CD14-positive monocyte (primary cell): ENCODE measurements around the gene DPP8. TPM values are rescaled to one million over a fixed set of nuclear protein-coding genes. Genes with fewer than 3 reads are reported as not detected.

Experiments used
- DNase-seq, 3 donors: peaks; one replicate each; pipeline ENCODE4 v3.0.0-alpha.2; 2011 to 2022
- H2AFZ ChIP-seq: 2 replicates; pipeline ENCODE4 v1.6.0; 2012; ENCODE audit warnings: mild to moderate bottlenecking, low read depth, low read length, inconsistent platforms; ENCODE audit not compliant: insufficient read depth, poor library complexity, severe bottlenecking
- H3K27ac ChIP-seq, 2 donors: 1 replicate in 1 of 2; 2 replicates in 1 of 2; pipeline ENCODE4 v1.5.1; 2012 to 2013; ENCODE audit warnings: low read length in 2 of 2, control low read depth in 1 of 2, inconsistent platforms in 1 of 2, low read depth in 1 of 2, mild to moderate bottlenecking in 1 of 2
- H3K27me3 ChIP-seq, 2 donors: one replicate each; pipeline versions ENCODE4 v1.6.0 to v1.6.1; 2011 to 2013; ENCODE audit warnings: low read length in 2 of 2; ENCODE audit not compliant: control insufficient read depth in 2 of 2, insufficient read depth in 2 of 2
- H3K36me3 ChIP-seq, 2 donors: replicated peaks in 1 of 2; 1 replicate in 1 of 2; 2 replicates in 1 of 2; pipeline versions ENCODE4 v1.5.1 to v1.6.1; 2012 to 2013; ENCODE audit warnings: low read length in 2 of 2, control low read depth in 1 of 2, inconsistent platforms in 1 of 2, mild to moderate bottlenecking in 1 of 2; ENCODE audit not compliant: insufficient read depth in 2 of 2, control insufficient read depth in 1 of 2
- H3K4me1 ChIP-seq, 2 donors: 1 replicate in 1 of 2; 2 replicates in 1 of 2; pipeline versions ENCODE4 v1.5.1 to v1.6.1; 2012 to 2013; ENCODE audit warnings: low read length in 2 of 2, control low read depth in 1 of 2, inconsistent platforms in 1 of 2, mild to moderate bottlenecking in 1 of 2, moderate library complexity in 1 of 2; ENCODE audit not compliant: insufficient read depth in 2 of 2, control insufficient read depth in 1 of 2
- H3K4me2 ChIP-seq: replicated peaks from 2 replicates; pipeline ENCODE3; 2012; ENCODE audit warnings: low read length, moderate library complexity, mild to moderate bottlenecking; ENCODE audit not compliant: poor library complexity, severe bottlenecking; ENCODE audit errors: extremely low read depth
- H3K4me3 ChIP-seq, 3 experiments: fragments of 200-600 bp in 1 of 3; sonication (generic) in 1 of 3; replicated peaks in 1 of 3; 1 replicate in 2 of 3; 2 replicates in 1 of 3; pipeline ENCODE4 v1.5.1; 2011 to 2013; ENCODE audit warnings: low read length in 3 of 3, mild to moderate bottlenecking in 3 of 3, control low read depth in 2 of 3, low read depth in 2 of 3, inconsistent platforms in 1 of 3, moderate library complexity in 1 of 3
- H3K79me2 ChIP-seq: 2 replicates; pipeline ENCODE4 v1.6.0; 2012; ENCODE audit warnings: mild to moderate bottlenecking, control low read depth, inconsistent platforms, low read length, moderate library complexity; ENCODE audit not compliant: insufficient read depth
- H3K9ac ChIP-seq: 2 replicates; pipeline ENCODE4 v1.6.0; 2017; ENCODE audit warnings: low read length, mild to moderate bottlenecking; ENCODE audit not compliant: insufficient read depth, poor library complexity, severe bottlenecking
- H3K9me3 ChIP-seq, 2 donors: replicated peaks in 1 of 2; 1 replicate in 1 of 2; 2 replicates in 1 of 2; pipeline versions ENCODE4 v1.5.1 to v1.6.1; 2012 to 2013; ENCODE audit warnings: low read length in 2 of 2, control low read depth in 1 of 2; ENCODE audit not compliant: control insufficient read depth in 1 of 2, insufficient read depth in 1 of 2
- H4K20me1 ChIP-seq: 2 replicates; pipeline ENCODE4 v1.6.0; 2012; ENCODE audit warnings: mild to moderate bottlenecking, low read length, control low read depth, moderate library complexity; ENCODE audit not compliant: insufficient read depth
- H3K27ac Mint-ChIP-seq, 7 donors: one replicate each; pipeline ENCODE4 v1.8.0; 2020; ENCODE audit warnings: mild to moderate bottlenecking in 7 of 7, mixed read lengths in 7 of 7, moderate library complexity in 6 of 7, inconsistent platforms in 2 of 7
- H3K27me3 Mint-ChIP-seq, 3 donors: one replicate each; pipeline ENCODE4 v1.8.0; 2021 to 2022; ENCODE audit warnings: low read depth in 3 of 3, mild to moderate bottlenecking in 3 of 3, mixed read lengths in 3 of 3, moderate library complexity in 3 of 3, inconsistent platforms in 1 of 3
- H3K36me3 Mint-ChIP-seq, 2 donors: one replicate each; pipeline ENCODE4 v1.8.0; 2020; ENCODE audit warnings: mixed read lengths in 2 of 2, inconsistent platforms in 1 of 2, mild to moderate bottlenecking in 1 of 2
- H3K4me1 Mint-ChIP-seq: one replicate; pipeline ENCODE4 v1.8.0; 2020; ENCODE audit warnings: mild to moderate bottlenecking, mixed read lengths
- H3K4me3 Mint-ChIP-seq, 2 donors: one replicate each; pipeline ENCODE4 v1.8.0; 2020; ENCODE audit warnings: mild to moderate bottlenecking in 2 of 2, mixed read lengths in 2 of 2, moderate library complexity in 1 of 2
- H3K9me3 Mint-ChIP-seq, 7 donors: one replicate each; pipeline ENCODE4 v1.8.0; 2020 to 2022; ENCODE audit warnings: mixed read lengths in 7 of 7, mild to moderate bottlenecking in 6 of 7, moderate library complexity in 6 of 7, inconsistent platforms in 2 of 7
- WGBS: methylation state at CpG from one replicate; pipeline ENCODE4 v1.1.5; 2013; ENCODE audit warnings: missing lambda C conversion rate; ENCODE audit not compliant: insufficient coverage; 5-methylcytosine and 5-hydroxymethylcytosine counted together
- intact Hi-C, 2 donors: fragments of 100-400 bp; cut with micrococcal nuclease; formaldehyde crosslinking; loops; one replicate each; pipeline versions ENCODE4 v1.15.0 to v1.15.1; 2023
- polyA plus RNA-seq, 3 donors: library from polyadenylated mRNA; depleted of rRNA in 1 of 3; unstranded in 2 of 3; stranded (reverse) in 1 of 3; fragments of 300-500 nt in 2 of 3; fragments of >200 nt in 1 of 3; fragmentation: Illumina TruSeq in 2 of 3; gene quantifications; 1 replicate in 2 of 3; 2 replicates in 1 of 3; pipeline ENCODE4 v1.2.3, GENCODE V29; 2012 to 2021
- TF ChIP-seq, protein P1 (sequence below): fragments of 200-600 bp; IDR thresholded peaks from one replicate; pipeline ENCODE4 v1.8.0; 2022; ENCODE audit warnings: antibody characterized with exemption, mild to moderate bottlenecking

DPP8 gene
- polyA plus RNA-seq, 3 donors: 18.3 to 48.3 (median 38.7) TPM

DNA sequence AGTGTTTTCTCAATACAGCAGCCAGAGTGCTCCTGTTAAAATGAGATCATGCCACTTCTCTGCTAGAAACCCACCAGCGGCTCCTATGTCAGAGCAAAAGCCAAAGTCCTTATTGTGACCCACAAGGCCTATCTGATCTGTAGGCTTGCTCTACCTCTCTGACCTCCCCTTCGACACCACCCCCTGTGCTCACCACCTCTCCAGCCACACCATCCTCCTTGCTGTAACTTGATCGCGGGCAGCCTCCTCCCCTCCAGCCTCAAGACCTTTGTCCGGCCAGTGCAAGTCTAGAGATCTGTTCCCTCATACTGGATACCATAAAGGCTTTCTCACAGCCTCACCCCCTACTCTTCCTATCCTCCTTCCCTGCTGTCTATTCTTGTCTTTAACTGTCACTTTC, 92.8 kb downstream of the DPP8 start:
- Histone ChIP-seq H3K9me3 (peaks cover 0 to 28% of the 10 kb centered on the region in 2 donors), H2AFZ (no peak overlapping the region), H3K4me2 (no peak overlapping the region), H3K4me1 (peaks cover 7 to 14% of the 10 kb centered on the region in 2 donors), H3K27ac (no peak overlapping the region), H3K9ac (no peak overlapping the region), H3K4me3 (no peak overlapping the region), H3K36me3 (no peaks in the 10 kb centered on the region), H3K27me3 (peaks cover 27 to 47% of the 10 kb centered on the region in 2 donors), H3K79me2 (no peaks in the 10 kb centered on the region), H4K20me1 (no peaks in the 10 kb centered on the region)
- DNase-seq: no peak
- Mint-ChIP-seq H3K27me3 (peaks cover 59 to 62% (median 61%) of the 10 kb centered on the region in 3 donors), H3K4me3 (peak overlapping the region in 1 of 2 donors; percentile 67), H3K36me3 (peaks cover 3 to 6% of the 10 kb centered on the region in 2 donors), H3K27ac (no peak overlapping the region), H3K9me3 (peaks cover 0 to 20% (median 8%) of the 10 kb centered on the region in 7 donors), H3K4me1 (peaks cover 12% of the 10 kb centered on the region)
- TF ChIP-seq, protein P1, sequence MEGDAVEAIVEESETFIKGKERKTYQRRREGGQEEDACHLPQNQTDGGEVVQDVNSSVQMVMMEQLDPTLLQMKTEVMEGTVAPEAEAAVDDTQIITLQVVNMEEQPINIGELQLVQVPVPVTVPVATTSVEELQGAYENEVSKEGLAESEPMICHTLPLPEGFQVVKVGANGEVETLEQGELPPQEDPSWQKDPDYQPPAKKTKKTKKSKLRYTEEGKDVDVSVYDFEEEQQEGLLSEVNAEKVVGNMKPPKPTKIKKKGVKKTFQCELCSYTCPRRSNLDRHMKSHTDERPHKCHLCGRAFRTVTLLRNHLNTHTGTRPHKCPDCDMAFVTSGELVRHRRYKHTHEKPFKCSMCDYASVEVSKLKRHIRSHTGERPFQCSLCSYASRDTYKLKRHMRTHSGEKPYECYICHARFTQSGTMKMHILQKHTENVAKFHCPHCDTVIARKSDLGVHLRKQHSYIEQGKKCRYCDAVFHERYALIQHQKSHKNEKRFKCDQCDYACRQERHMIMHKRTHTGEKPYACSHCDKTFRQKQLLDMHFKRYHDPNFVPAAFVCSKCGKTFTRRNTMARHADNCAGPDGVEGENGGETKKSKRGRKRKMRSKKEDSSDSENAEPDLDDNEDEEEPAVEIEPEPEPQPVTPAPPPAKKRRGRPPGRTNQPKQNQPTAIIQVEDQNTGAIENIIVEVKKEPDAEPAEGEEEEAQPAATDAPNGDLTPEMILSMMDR: no peak
- 96% methylated on average over 5 of the region's 5 CpGs for WGBS
- intact Hi-C loops: no loop called here

DNA sequence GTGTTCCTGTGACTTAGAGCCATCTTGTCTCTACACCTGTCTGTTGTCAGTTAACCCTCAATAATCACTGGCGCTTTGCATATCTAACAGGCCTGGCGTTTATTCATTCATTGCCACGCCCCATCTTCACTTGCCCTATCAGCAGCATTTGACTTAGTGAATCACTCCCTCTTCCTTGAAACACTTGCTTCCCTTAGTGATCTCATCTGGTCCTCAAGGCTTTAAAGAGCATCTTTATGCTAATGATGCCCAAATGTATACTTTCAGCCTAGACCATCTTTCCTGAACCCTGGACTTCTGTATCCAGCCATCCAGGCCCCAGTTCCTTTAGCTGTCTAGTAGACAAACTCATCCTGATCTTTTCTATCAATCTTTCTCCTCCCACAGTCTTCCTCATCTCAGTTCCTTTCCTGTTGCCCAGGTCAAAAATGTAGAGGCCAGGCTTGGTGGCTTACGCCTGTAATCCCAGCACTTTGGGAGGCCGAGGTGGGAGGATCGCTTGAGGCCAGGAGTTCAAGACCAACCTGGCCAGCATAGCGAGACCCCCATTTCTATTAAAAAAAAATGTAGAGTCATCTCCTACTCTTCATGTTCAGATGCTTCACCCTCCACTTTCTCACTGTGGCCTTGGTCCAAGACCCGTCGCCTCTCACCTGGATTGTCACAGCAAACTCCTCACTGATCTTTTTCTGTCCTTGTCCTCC, 93.4 kb downstream of the DPP8 start:
- no peak for DNase-seq
- Histone ChIP-seq H3K36me3 (no peaks in the 10 kb centered on the region), H2AFZ (no peak overlapping the region), H3K27ac (no peak overlapping the region), H3K4me3 (no peak overlapping the region), H4K20me1 (no peaks in the 10 kb centered on the region), H3K27me3 (peaks cover 27 to 53% of the 10 kb centered on the region in 2 donors), H3K4me2 (no peak overlapping the region), H3K4me1 (peaks cover 7 to 14% of the 10 kb centered on the region in 2 donors), H3K9me3 (peaks cover 0 to 28% of the 10 kb centered on the region in 2 donors), H3K79me2 (no peaks in the 10 kb centered on the region), H3K9ac (no peak overlapping the region)
- TF ChIP-seq, protein P1: no peak
- H3K27ac Mint-ChIP-seq: no peak overlapping the region
- peaks cover 0 to 20% (median 8%) of the 10 kb centered on the region in 7 donors for H3K9me3 Mint-ChIP-seq
- peak overlapping the region in 1 of 2 donors; percentile 94 for H3K4me3 Mint-ChIP-seq
- H3K27me3 Mint-ChIP-seq: peaks cover 62 to 67% (median 65%) of the 10 kb centered on the region in 3 donors
- intact Hi-C loops: no loop called here
- H3K36me3 Mint-ChIP-seq: peaks cover 3 to 6% of the 10 kb centered on the region in 2 donors
- 88% methylated on average over 7 of the region's 9 CpGs for WGBS
- H3K4me1 Mint-ChIP-seq: peaks cover 12% of the 10 kb centered on the region
